Activated CD8-positive, alpha-beta T cell treated with anti-CD3 and anti-CD28 coated beads for 36 hours (primary cell): ENCODE results near the gene RASGEF1C. TPM values are rescaled to one million over a fixed set of nuclear protein-coding genes. Genes with fewer than 3 reads are reported as not detected.

Source experiments
- ATAC-seq: fragments of 200-7000 bp; cut with Tn5 transposase; one replicate; pipeline ENCODE4 v1.10.0; 2021; ENCODE audit warnings: mild to moderate bottlenecking, moderate library complexity
- CTCF ChIA-PET: fragments of 350-600 bp; sonication (Branson Sonifier 250); formaldehyde crosslinking; loops from one replicate; lab custom pipeline; 2021; ENCODE audit warnings: antibody characterized with exemption; lab: Charles Lee
- POLR2A ChIA-PET: fragments of 350-600 bp; sonication (Branson Sonifier 250); formaldehyde crosslinking; loops from one replicate; lab custom pipeline; 2021; ENCODE audit warnings: antibody characterized with exemption; lab: Charles Lee
- DNase-seq: peaks from one replicate; pipeline ENCODE4 v3.0.0-alpha.2; 2020
- H3K27ac Mint-ChIP-seq: one replicate; pipeline ENCODE4 v1.8.0; 2021; ENCODE audit warnings: mild to moderate bottlenecking, mixed read lengths
- H3K27me3 Mint-ChIP-seq: one replicate; pipeline ENCODE4 v1.8.0; 2021; ENCODE audit warnings: mixed read lengths
- H3K36me3 Mint-ChIP-seq: one replicate; pipeline ENCODE4 v1.8.0; 2021; ENCODE audit warnings: low read depth, mixed read lengths
- H3K4me1 Mint-ChIP-seq: one replicate; pipeline ENCODE4 v1.8.0; 2021; ENCODE audit warnings: low read depth, mixed read lengths
- H3K4me3 Mint-ChIP-seq: one replicate; pipeline ENCODE4 v1.8.0; 2021; ENCODE audit warnings: mild to moderate bottlenecking, moderate library complexity, mixed read lengths
- H3K9me3 Mint-ChIP-seq: one replicate; pipeline ENCODE4 v1.8.0; 2021; ENCODE audit warnings: mixed read lengths
- intact Hi-C: fragments of 100-400 bp; cut with micrococcal nuclease; formaldehyde crosslinking; loops from one replicate; pipeline ENCODE4 v1.10.0; 2022
- total RNA-seq, 2 experiments: library from RNA; stranded (reverse); gene quantifications; one replicate each; pipeline ENCODE4 v1.2.3, GENCODE V29; 2021
- TF ChIP-seq, protein P1 (sequence below): fragments of 200-600 bp; IDR thresholded peaks from one replicate; pipeline ENCODE4 v1.8.0; 2022; ENCODE audit warnings: antibody characterized with exemption, mild to moderate bottlenecking

RASGEF1C gene
- total RNA-seq, 2 experiments from 2014 or later, result not detected

DNA sequence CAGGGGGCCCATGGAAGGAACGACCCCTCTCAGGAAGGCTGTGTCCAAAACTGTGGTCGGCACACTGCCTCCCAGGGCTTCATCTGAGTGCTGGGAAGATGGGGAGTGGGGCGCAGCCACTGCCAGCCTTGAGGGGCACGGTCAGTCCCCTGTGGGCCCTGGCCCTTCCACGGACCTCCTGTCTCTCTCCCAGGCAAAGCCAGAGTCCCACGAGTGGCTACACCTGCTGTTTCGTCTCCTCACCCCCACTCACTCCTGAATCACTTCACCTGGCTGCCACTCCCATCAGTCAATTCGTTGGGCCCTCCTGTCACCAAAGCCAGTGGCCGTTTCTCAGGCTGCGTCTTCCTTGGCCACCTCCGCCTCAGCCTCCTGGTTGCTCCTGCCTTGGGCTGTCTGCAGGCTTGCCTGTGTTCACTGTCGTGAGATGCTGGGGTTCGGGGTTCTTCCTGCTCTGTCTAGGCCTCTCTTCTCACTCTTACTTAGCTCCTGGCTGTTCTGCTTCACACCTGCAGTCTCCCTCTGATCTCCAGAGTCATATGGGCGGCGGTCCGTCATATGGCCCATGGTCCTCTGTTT is 78.6 kb downstream of the RASGEF1C start:
- peaks cover 9% of the 10 kb centered on the region for H3K4me1 Mint-ChIP-seq
- H3K36me3 Mint-ChIP-seq, result no peaks in the 10 kb centered on the region
- no peak overlapping the region for H3K4me3 Mint-ChIP-seq
- no peaks in the 10 kb centered on the region for H3K9me3 Mint-ChIP-seq
- TF ChIP-seq, protein P1, sequence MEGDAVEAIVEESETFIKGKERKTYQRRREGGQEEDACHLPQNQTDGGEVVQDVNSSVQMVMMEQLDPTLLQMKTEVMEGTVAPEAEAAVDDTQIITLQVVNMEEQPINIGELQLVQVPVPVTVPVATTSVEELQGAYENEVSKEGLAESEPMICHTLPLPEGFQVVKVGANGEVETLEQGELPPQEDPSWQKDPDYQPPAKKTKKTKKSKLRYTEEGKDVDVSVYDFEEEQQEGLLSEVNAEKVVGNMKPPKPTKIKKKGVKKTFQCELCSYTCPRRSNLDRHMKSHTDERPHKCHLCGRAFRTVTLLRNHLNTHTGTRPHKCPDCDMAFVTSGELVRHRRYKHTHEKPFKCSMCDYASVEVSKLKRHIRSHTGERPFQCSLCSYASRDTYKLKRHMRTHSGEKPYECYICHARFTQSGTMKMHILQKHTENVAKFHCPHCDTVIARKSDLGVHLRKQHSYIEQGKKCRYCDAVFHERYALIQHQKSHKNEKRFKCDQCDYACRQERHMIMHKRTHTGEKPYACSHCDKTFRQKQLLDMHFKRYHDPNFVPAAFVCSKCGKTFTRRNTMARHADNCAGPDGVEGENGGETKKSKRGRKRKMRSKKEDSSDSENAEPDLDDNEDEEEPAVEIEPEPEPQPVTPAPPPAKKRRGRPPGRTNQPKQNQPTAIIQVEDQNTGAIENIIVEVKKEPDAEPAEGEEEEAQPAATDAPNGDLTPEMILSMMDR, result no peak
- peaks cover 7% of the 10 kb centered on the region for H3K27me3 Mint-ChIP-seq
- ATAC-seq (no peak), DNase-seq (no peak)
- H3K27ac Mint-ChIP-seq, result no peak overlapping the region
- ChIA-PET POLR2A (no interaction called here), CTCF (no interaction called here)
- intact Hi-C loops, result loop anchor here (10.0 kb wide), 1 partner anchor 84 kb away; no protein-coding TSS in a partner anchor

DNA sequence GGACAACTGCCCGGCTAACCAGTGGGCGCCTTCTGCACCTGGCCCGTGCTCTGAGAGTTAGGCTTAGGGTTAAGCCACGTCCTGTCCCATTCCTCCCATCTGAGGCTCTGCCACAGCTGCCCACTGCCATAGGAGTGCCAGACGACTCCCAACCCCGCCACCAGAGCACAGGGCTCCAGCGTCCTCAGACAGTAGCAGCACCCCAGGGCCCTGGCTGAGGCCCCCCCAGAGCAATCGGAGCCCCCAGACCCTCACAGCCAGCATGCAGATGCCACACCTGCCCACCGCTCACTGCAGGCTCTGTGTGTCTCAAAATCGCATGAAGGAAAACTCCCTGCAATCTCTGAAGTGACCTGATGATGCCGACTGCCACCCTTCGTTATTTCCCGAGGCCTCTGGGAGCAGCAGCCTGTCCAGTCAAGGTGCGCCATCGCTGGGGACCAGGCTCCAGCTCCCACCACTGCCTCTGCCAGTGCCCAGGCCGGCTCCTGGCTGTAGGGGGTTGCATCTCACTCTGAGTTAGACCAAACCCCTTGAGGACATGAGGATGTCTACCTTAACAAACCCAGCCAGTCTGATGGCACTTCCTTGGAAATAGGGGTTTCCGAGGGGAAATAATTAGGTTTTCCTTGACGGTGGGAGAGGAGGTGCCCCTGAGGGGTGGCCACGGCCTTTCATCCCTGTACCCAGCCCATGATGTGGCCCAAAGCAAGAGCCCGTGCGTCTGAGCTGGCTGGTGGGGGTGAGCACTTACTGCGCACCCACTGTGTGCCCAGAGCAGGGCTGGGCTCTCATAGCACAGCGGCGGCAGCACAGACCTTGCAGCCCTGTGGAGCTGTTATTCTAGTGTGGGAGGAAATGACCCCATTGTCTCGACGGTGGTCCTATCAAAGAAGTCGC is 79.5 kb downstream of the RASGEF1C start:
- DNase-seq (no peak), ATAC-seq (no peak)
- intact Hi-C loops, result loop anchor here (10.0 kb wide), 1 partner anchor 85 kb away; no protein-coding TSS in a partner anchor
- Mint-ChIP-seq H3K36me3 (no peaks in the 10 kb centered on the region), H3K4me1 (peaks cover under 1% of the 10 kb centered on the region), H3K9me3 (no peaks in the 10 kb centered on the region), H3K27ac (no peak overlapping the region), H3K27me3 (peaks cover 7% of the 10 kb centered on the region), H3K4me3 (no peak overlapping the region)
- TF ChIP-seq, protein P1, result no peak
- CTCF ChIA-PET, result no interaction called here
- POLR2A ChIA-PET, result no interaction called here

DNA sequence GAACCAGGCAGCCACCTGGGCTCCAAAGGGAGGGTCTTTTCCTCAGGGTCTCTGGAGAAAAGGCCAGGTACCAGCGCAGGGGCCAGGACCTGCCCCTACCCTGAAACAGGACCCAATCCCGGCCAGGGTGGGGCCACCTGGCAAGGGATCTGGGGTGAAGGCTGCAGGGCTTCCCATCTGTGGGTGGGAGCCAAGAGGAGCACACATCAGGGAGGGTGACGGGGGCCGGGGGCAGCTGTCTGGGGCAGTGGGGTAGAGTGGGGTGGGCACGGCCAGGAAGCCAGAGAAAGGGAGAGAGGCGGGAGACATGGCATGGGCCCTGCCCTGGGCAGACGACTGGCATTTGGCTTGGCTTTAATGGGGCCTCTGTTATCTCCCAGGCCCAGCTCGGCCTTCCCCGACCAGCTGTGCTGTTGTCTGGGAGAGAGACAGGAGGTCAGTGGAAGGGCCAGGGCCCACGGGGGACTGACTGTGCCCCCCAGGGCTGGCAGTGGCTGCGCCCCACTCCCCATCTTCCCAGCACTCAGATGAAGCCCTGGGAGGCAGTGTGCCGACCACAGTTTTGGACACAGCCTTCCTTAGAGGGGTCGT is 80.2 kb downstream of the RASGEF1C start:
- ChIA-PET POLR2A (no interaction called here), CTCF (interaction anchor here (1.3 kb wide), 1 partner anchor 186 kb away, joined by 5 read pairs; no protein-coding TSS in a partner anchor)

DNA sequence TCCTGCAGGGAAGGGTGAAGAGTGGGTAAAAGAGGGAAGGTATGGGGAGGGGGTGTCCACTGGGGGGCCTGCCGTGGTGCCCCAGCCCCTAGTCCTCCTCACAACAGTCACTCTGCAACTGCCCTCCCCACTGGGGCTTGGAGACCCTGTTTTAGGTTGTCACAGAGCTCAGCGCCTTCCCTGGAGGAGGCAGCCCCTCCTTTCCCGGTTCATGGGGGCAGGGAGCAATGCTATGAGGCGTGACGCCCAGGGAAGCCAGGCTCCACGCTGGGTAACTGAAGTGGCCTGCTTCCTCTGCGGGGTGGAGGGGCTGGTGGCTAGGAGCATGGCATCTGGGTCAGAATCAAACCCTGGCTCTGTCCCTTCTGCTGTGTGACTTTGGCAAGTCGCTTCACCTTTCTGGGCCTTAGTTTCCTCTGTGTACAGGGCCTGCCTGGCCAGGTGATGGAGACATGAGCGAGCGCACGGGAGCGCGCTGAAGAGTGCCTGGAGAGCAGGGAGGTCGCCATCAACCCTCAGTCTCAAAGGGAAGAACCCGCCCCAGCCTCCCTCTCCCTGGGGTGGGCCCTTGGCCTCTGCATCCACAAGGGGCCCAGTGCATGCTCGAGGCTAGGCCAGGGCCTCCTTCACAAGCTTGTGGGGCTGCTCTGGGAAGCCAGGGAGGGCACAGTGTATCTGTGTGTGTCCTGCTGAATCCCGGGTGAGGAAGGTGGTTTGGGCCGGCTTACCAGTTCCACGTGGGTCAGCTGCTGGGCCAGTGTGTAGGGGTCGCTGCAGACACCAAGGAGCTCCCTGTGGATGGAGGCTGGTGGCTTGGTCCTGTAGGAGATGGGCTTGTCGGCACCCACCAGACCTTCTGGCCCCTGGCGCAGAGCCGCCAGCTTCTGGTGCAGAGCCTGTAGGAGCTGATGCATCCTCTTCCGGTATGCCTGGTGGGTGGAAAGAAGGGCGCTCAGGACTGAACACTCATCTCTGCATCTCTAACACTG is 81.0 kb downstream of the RASGEF1C start:
- no peaks in the 10 kb centered on the region for H3K4me1 Mint-ChIP-seq
- H3K9me3 Mint-ChIP-seq, result no peaks in the 10 kb centered on the region
- peaks cover 13% of the 10 kb centered on the region for H3K27me3 Mint-ChIP-seq
- no peaks in the 10 kb centered on the region for H3K36me3 Mint-ChIP-seq
- no peak overlapping the region for H3K4me3 Mint-ChIP-seq
- H3K27ac Mint-ChIP-seq, result no peak overlapping the region
- TF ChIP-seq, protein P1, result no peak
- POLR2A ChIA-PET, result no interaction called here
- ATAC-seq (no peak), DNase-seq (no peak)
- CTCF ChIA-PET, result interaction anchor here (1.0 to 3.4 kb wide), 4 partner anchors 81 to 346 kb away, joined by 4 to 19 read pairs (median 4); partner anchors contain the start of gene RASGEF1C
- intact Hi-C loops, result no loop called here

More for the DNA sequence above, 80.2 kb downstream of the RASGEF1C start:
- no peak overlapping the region for H3K27ac Mint-ChIP-seq
- peaks cover 10% of the 10 kb centered on the region for H3K27me3 Mint-ChIP-seq
- intact Hi-C loops, result no loop called here
- H3K4me3 Mint-ChIP-seq, result no peak overlapping the region
- H3K9me3 Mint-ChIP-seq, result no peaks in the 10 kb centered on the region
- DNase-seq, result no peak
- no peak for ATAC-seq
- H3K36me3 Mint-ChIP-seq, result no peaks in the 10 kb centered on the region
- H3K4me1 Mint-ChIP-seq, result no peaks in the 10 kb centered on the region
- TF ChIP-seq, protein P1, result no peak
